Renal cortex interstitium (tissue), 11 donors: ENCODE measurements around the gene SDC3. TPM values are rescaled to one million over a fixed set of nuclear protein-coding genes. Genes with fewer than 3 reads are reported as not detected.

ENCODE experiments used
- DNase-seq, 11 donors: peaks; one replicate each; pipeline ENCODE4 v3.0.0-alpha.2; 2013; ENCODE audit warnings: low read depth in 9 of 11, low spot score in 4 of 11; ENCODE audit errors: extremely low read depth in 1 of 11
- polyA plus RNA-seq, 3 donors: library from polyadenylated mRNA; unstranded; fragments of 120-200 nt; gene quantifications; one replicate each; pipeline ENCODE4 v1.2.1, GENCODE V29; 2013; ENCODE audit not compliant: insufficient read length in 3 of 3

Gene SDC3
- polyA plus RNA-seq, 3 donors: 22.0 to 31.2 (median 29.0) TPM

DNA sequence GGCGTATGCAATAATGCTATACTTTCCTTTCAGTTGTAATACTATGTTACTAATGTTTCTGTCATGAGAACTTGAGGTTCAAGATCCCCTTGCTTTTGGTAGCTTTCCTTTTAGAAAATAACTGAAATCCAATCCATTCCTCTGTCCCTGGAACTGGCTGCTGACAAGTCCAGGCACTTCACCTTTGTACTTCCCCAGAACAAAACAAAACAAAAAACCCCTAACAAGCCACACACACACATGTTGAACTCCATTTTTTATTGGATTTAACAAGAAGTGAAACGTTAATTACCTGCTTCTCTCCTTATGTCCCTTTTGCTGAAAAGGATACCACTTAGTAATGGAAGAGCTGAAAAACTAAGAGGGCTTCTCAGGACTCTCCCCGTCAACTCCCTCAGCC is 26.1 kb upstream of the SDC3 start:
- DNase-seq: no peak

GRCh38 chr1:30933874-30934252 is 25.3 kb upstream of the SDC3 start:
- no peak for DNase-seq

DNA sequence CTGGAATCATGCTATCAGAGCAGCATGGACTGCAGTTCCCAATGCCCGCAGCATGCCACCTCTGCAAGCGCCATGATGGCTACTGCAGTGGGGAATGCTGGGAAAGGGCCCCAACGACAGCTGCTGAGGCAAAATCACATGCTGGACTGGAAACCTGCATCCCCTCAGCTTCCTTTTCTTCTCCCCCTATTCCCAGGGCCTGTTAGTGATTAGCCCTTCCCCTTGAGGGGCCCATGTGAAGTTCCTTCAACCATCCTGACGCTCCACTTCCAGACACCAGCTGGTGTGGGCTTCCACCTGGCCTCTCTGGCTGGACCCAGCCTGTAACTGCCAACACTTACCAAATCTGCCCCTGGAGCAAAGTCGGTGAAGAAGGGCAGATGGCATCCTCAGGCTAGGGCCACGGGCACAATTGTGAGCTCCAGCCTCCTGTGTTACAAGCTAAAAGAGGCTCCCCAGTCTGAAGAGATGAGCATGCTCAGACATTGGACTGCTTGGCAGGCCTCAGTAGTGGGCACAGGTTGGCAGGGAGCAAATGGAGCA is 22.1 kb upstream of the SDC3 start:
- DNase-seq: no peak

DNA sequence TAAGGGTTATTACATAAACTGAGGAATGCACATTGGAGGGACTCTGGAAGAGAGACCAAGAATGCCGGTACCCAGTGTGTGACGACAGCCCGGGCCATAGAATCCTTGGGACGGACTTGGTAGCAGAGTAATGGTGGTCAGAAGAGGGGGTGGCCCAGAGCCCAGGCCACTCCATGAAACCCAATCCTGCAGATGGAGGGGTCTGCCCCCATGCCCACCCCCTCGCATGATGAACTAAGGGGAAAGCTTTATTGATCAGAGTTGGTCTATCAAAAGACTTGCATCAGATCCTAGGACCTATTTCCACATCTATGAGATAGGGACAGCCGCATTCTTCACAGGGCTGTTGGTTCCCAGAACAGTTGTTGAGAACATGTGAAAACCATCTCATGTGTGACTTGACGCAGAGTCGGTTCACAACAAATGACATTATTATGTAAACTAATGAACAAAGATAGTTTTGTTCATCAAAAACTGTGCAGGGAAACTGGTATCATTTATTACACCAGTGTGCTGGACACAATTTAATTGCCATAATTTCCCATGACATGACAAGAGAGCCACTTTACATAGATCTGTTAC is 21.5 kb upstream of the SDC3 start:
- DNase-seq: no peak

GRCh38 chr1:30929135-30929889 is 20.8 kb upstream of the SDC3 start:
- no peak for DNase-seq

GRCh38 chr1:30928789-30929134 is 20.2 kb upstream of the SDC3 start:
- DNase-seq: no peak

DNA sequence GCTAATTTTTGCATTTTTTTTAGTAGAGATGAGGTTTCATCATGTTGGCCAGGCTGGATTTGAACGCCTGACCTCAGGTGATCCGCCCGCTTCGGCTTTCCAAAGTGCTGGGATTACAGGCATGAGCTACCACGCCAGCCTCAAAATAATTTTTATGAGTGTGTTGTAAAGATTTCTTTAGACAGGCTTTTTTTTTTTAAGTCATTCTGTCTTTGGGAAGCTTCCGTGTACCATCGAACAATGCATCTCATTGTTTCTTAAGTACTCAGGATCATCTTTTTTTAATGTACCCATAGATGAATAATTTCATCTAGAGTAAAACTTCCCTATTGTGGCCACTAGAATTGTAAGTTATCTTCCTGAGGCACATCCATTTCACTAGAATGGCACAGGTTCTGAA is 19.6 kb upstream of the SDC3 start:
- no peak for DNase-seq

DNA sequence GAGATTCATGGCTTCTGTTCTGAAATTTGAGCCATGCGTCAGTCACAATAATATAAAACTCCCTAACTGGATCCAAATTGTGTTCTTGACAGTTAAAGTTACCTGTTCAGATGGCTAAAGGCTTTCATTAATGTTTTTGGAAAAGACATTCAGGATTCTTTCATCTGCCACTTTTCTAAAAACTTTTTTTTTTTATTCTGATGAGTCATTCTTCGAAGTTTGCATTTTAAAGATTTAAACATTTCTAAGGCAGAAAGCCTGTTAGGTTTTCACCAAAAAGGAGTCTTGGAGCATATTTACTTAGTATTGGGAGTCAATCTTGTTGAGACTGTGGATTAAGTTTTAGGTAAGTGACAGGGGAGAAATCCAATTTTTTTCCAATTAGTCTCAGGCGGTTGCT is 18.9 kb upstream of the SDC3 start:
- DNase-seq: no peak

- DNase-seq: no peak
These were observed 15.0 kb upstream of the SDC3 start for GRCh38 chr1:30923597-30923996.

DNA sequence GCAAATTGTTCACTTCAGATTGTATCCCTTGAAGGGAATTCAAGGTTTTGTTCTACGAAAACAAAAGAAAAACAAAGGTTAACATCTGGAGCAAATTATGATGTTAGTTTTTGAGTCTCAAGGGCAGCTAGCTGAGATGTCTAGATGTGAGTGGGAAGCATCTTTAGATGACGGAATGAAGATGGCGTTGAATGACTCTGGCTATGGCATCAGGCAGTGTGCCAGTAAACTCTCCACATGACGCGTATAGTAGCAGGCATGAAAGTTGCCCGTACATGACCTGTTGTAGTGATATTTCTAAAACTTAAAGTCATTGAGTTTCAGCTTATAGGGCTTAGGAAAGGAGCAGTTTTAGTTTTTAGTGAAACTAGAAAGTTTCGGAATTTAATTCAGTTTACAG is 12.3 kb upstream of the SDC3 start:
- no peak for DNase-seq

DNA sequence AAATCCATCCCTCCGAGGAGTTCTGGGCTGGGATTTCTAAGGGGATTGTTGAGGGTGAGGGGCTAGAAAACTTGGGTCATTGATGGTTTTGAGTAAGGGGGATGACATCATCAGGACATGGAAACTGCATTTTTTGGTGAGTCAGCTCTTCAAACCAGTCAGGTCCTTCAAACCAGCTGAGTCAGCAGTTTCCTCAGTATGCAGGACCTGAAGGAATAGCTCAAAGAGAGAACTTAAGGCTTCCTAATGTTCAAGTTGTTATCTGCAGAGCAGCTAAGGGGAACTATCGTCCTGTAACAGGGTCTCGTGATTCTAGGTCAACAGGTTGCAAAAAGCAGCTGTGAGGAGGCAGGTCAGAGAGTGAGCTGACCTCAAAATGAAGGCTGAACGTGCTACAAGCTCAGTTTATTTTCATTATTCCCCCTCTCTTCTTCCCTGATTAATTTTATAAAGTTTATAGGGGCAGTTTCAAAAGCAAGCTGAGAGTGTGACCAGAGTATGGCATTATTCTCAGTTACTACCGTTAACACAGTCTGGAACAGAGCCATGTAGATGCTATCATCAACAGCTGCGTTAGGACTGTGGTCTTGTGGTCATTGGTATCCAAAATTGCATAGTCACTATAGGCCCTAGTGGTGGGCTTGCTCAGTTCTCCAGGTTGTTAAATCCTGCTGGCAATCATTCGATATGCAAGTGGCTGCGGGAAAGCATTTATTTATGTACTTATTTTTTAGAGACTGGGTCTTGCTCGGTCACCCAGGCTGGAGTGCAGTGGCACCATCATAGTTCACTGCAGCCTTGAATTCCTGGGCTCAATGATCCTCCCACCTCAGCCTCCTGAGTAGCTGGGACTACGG is 10.7 kb upstream of the SDC3 start:
- peak in 1 of 11 donors; percentile 28 for DNase-seq

DNA sequence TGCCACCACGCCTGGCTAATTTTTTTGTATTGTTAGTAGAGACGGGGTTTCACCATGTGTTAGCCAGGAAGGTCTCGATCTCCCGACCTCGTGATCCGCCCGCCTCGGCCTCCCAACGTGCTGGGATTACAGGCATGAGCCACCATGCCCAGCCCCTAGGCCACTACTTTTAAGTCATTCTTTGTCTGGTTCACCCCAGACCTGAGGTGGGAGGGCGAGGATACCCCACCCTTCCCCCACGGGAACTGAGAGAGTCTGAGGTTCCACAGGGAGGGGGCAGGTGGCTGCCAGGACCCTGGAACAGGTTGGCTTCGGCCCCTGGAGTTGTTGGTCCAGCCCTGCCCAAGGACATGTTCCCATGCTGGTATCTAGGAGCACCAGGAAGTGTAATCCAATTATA is 7.7 kb upstream of the SDC3 start:
- no peak for DNase-seq

- DNase-seq: no peak
These were observed 7.1 kb upstream of the SDC3 start for GRCh38 chr1:30915491-30916230.

DNA sequence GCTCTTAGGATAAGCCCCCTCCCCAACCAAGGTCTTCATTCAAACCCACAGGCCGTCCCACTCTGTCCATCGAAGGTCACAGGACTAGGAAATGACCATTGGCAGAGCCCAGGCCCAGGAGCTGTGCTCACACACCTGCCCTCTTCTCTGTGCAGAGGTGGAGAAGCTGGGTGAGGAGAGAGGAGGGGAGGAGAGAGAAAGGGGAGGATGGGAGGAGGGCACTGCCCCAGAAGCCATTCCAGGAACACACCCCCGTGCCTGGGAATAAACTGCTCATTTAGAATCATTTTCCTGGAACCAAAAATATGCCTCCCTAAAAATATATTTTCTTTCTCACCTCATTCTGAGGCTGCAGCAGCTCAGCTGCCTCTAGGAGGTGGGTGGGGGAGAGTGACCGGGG is 6.4 kb upstream of the SDC3 start:
- DNase-seq: no peak

GRCh38 chr1:30914587-30914922 is 6.0 kb upstream of the SDC3 start:
- DNase-seq: no peak

GRCh38 chr1:30912913-30913652 is 4.5 kb upstream of the SDC3 start:
- no peak for DNase-seq

DNA sequence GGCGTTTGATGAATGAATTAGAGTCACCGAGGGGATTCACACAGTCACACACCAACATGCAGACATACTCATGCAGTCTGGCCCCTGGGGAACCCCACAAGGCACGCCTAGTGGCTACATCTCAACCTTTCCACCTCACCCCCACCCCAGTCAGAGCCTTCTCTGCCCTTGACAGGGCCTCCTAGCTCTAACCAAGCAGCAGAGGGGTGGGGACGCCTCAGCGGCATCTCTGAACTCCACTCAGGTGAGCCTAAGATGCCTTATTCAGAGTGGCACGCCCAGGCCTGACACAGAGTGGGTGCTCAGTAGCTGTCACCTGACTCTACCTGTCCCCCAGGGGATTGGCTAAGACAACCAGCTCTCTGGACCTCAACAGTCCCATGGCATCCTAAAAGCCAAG is 3.7 kb upstream of the SDC3 start:
- DNase-seq: no peak

DNA sequence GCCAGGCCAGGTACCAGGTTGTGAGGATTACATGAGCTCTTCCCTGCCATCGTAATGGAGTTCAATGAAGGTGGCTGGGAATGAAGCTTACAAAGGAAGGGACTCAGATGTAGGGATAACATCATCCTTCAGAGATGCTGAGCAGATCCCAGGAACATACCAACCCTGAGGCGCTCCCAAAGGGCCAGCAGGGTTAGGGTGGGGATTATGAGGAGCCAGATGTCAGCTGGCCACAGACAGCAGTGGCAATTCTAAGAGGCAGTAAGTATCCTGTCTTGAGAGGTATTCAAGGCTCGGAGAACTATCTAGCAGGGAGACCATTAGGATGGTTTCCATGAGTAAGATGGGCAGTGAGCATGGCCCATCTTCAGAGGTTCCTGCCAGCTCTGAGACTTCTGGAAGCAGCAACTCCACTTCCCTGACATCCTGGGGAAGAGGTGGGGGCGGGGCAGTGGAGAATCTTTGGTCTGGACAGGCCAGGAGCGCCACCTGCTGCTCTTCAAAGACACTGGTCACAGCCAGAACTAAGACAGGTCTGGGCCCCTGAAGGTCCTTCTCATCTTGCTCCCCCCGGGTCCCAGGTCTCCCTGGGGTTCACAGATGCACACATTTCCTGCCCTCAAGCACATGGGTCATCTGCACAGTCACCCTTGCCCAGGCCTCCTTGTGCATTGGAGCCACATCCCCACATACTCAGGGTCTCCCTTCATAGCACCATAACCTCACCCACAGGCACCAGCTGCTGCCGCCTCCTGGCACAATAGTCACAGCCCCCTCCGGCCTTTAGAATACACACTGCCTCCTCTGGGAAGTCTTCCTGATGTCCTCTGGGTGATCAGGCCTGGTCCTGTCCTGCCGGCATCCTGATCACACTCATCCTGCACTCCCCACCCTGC is 2.7 kb upstream of the SDC3 start:
- DNase-seq: peak; percentile 65 to 84 (median 77)
